MM.1S (cell line): Measurements from ENCODE around the gene TMEM258.

ENCODE experiments used
- DNase-seq: peaks from one replicate; pipeline ENCODE4 v3.0.0-alpha.2; 2015
- H2AFZ ChIP-seq: fragments of 300-600 bp; sonication (generic); 2 replicates; pipeline ENCODE4 v1.6.0; 2016; ENCODE audit warnings: antibody characterized with exemption, low read length
- H3F3A ChIP-seq: fragments of 300-600 bp; sonication (generic); 2 replicates; pipeline ENCODE4 v1.6.1; 2016; ENCODE audit warnings: mild to moderate bottlenecking, antibody characterized with exemption, low read length, moderate library complexity, mixed read lengths; ENCODE audit not compliant: insufficient read depth
- H3K27ac ChIP-seq: fragments of 300-600 bp; sonication (generic); 2 replicates; pipeline ENCODE4 v1.5.1; 2016; ENCODE audit warnings: mild to moderate bottlenecking, low read length
- H3K27me3 ChIP-seq: fragments of 300-600 bp; sonication (generic); replicated peaks from 2 replicates; pipeline ENCODE4 v1.6.0; 2016; ENCODE audit warnings: low read length; ENCODE audit not compliant: insufficient read depth
- H3K36me3 ChIP-seq: fragments of 300-600 bp; sonication (generic); replicated peaks from 2 replicates; pipeline ENCODE4 v1.6.1; 2016; ENCODE audit warnings: mild to moderate bottlenecking, low read length, mixed read lengths; ENCODE audit not compliant: insufficient read depth
- H3K4me1 ChIP-seq: fragments of 300-600 bp; sonication (generic); 2 replicates; pipeline ENCODE4 v1.6.1; 2016; ENCODE audit warnings: low read length, mixed read lengths
- H3K4me2 ChIP-seq: fragments of 300-600 bp; sonication (generic); 2 replicates; pipeline ENCODE4 v1.6.0; 2016; ENCODE audit warnings: low read depth, low read length
- H3K4me3 ChIP-seq: fragments of 300-600 bp; sonication (generic); 2 replicates; pipeline ENCODE4 v1.5.1; 2016; ENCODE audit warnings: low read length, mixed read lengths
- H3K79me2 ChIP-seq: fragments of 300-600 bp; sonication (generic); 2 replicates; pipeline ENCODE4 v1.6.1; 2016; ENCODE audit warnings: mixed run types, low read length, mixed read lengths
- H3K9ac ChIP-seq: fragments of 300-600 bp; sonication (generic); 2 replicates; pipeline ENCODE4 v1.6.1; 2016; ENCODE audit warnings: low read length, mixed read lengths
- H3K9me2 ChIP-seq: fragments of 300-600 bp; sonication (generic); replicated peaks from 2 replicates; pipeline ENCODE4 v1.6.1; 2016; ENCODE audit warnings: mild to moderate bottlenecking, low read length, mixed read lengths; ENCODE audit not compliant: insufficient read depth
- H3K9me3 ChIP-seq: fragments of 300-600 bp; sonication (generic); replicated peaks from 2 replicates; pipeline ENCODE4 v1.6.1; 2016; ENCODE audit warnings: mild to moderate bottlenecking, low read length, mixed read lengths; ENCODE audit not compliant: insufficient read depth
- H4K20me1 ChIP-seq: fragments of 300-600 bp; sonication (generic); 2 replicates; pipeline ENCODE4 v1.6.1; 2016; ENCODE audit warnings: mild to moderate bottlenecking, low read length, moderate library complexity, mixed read lengths; ENCODE audit not compliant: insufficient read depth
- CTCF ChIP-seq: fragments of 300-600 bp; sonication (generic); IDR thresholded peaks from 2 replicates; pipeline ENCODE4 v1.5.1; 2016; ENCODE audit warnings: antibody characterized with exemption, low read length, mixed read lengths
- EZH2 ChIP-seq: fragments of 300-600 bp; sonication (generic); optimal IDR thresholded peaks from 2 replicates; pipeline ENCODE3; 2017; ENCODE audit warnings: low read depth, mild to moderate bottlenecking, antibody characterized with exemption, low read length, mixed read lengths
- EZH2phosphoT487 ChIP-seq: fragments of 300-600 bp; sonication (generic); IDR thresholded peaks from 2 replicates; pipeline ENCODE4 v1.6.1; 2018; ENCODE audit warnings: antibody characterized with exemption, low read length

Gene TMEM258

GRCh38 chr11:61771195-61771894 is 21.1 kb downstream of the TMEM258 start:
- no peak for TF ChIP-seq EZH2phosphoT487
- TF ChIP-seq CTCF, result no peak
- TF ChIP-seq EZH2, result no peak
- Histone ChIP-seq H3K9ac (no peak overlapping the region), H3K4me3 (no peak overlapping the region), H3K9me2 (no peaks in the 10 kb centered on the region), H3K4me1 (no peaks in the 10 kb centered on the region), H4K20me1 (no peaks in the 10 kb centered on the region), H3F3A (no peaks in the 10 kb centered on the region), H3K4me2 (no peak overlapping the region), H3K36me3 (no peaks in the 10 kb centered on the region), H3K27ac (no peak overlapping the region), H3K79me2 (no peaks in the 10 kb centered on the region), H2AFZ (no peak overlapping the region), H3K27me3 (peaks cover 31% of the 10 kb centered on the region), H3K9me3 (no peaks in the 10 kb centered on the region)
- DNase-seq, result no peak

GRCh38 chr11:61769946-61770683 is 22.3 kb downstream of the TMEM258 start:
- no peak overlapping the region for H3K9ac ChIP-seq
- no peak for TF ChIP-seq CTCF
- no peak for TF ChIP-seq EZH2phosphoT487
- TF ChIP-seq EZH2, result no peak

GRCh38 chr11:61769169-61769920 is 23.1 kb downstream of the TMEM258 start:
- Histone ChIP-seq H3K27ac (no peak overlapping the region), H3K9ac (no peak overlapping the region)

More at GRCh38 chr11:61769946-61770683, 22.3 kb downstream of the TMEM258 start:
- Histone ChIP-seq H3F3A (no peaks in the 10 kb centered on the region), H3K36me3 (no peaks in the 10 kb centered on the region), H3K27me3 (peaks cover 35% of the 10 kb centered on the region), H3K4me1 (no peaks in the 10 kb centered on the region), H4K20me1 (no peaks in the 10 kb centered on the region), H3K4me2 (no peak overlapping the region), H3K9me2 (no peaks in the 10 kb centered on the region), H3K79me2 (no peaks in the 10 kb centered on the region), H3K9me3 (no peaks in the 10 kb centered on the region), H3K4me3 (no peak overlapping the region), H2AFZ (no peak overlapping the region), H3K27ac (no peak overlapping the region)
- DNase-seq, result no peak

More at GRCh38 chr11:61769169-61769920, 23.1 kb downstream of the TMEM258 start:
- H4K20me1 ChIP-seq, result no peaks in the 10 kb centered on the region
- TF ChIP-seq CTCF (no peak; the same call in 1 of the 2 replicates), EZH2 (no peak), EZH2phosphoT487 (no peak)
- peaks cover 36% of the 10 kb centered on the region for H3K27me3 ChIP-seq
- no peak for DNase-seq
- no peaks in the 10 kb centered on the region for H3K9me2 ChIP-seq
- H3K79me2 ChIP-seq, result no peaks in the 10 kb centered on the region
- H3K4me3 ChIP-seq, result no peak overlapping the region
- H3K4me1 ChIP-seq, result no peaks in the 10 kb centered on the region
- H3K36me3 ChIP-seq, result no peaks in the 10 kb centered on the region
- H2AFZ ChIP-seq, result no peak overlapping the region
- no peaks in the 10 kb centered on the region for H3F3A ChIP-seq
- H3K4me2 ChIP-seq, result no peak overlapping the region
- no peaks in the 10 kb centered on the region for H3K9me3 ChIP-seq
